Mesothelial cell of epicardium (in vitro differentiated cells): Measurements from ENCODE around the gene TCF3. TPM values are rescaled to one million over a fixed set of nuclear protein-coding genes. Genes with fewer than 3 reads are reported as not detected.

Source experiments
- DNase-seq, 2 experiments: peaks; one replicate each; pipeline ENCODE4 v3.0.0; 2021; ENCODE audit warnings: low spot score in 2 of 2; ENCODE audit not compliant: unreplicated experiment in 2 of 2
- H3K27ac Mint-ChIP-seq: 2 replicates; pipeline ENCODE4 v1.8.0; 2021; ENCODE audit warnings: mixed read lengths
- H3K27me3 Mint-ChIP-seq: 2 replicates; pipeline ENCODE4 v1.8.0; 2021; ENCODE audit warnings: low read depth, mixed read lengths
- H3K36me3 Mint-ChIP-seq: 2 replicates; pipeline ENCODE4 v1.8.0; 2021; ENCODE audit warnings: mixed read lengths
- H3K4me1 Mint-ChIP-seq: 2 replicates; pipeline ENCODE4 v1.8.0; 2021; ENCODE audit warnings: mixed read lengths
- H3K4me3 Mint-ChIP-seq: 2 replicates; pipeline ENCODE4 v1.8.0; 2021; ENCODE audit warnings: mild to moderate bottlenecking, moderate library complexity, mixed read lengths
- H3K9me3 Mint-ChIP-seq: 2 replicates; pipeline ENCODE4 v1.8.0; 2021; ENCODE audit warnings: mixed read lengths
- CTCF ChIP-seq: fragments of 200-600 bp; sonication (generic); IDR thresholded peaks from one replicate; pipeline ENCODE4 v1.5.0; 2021; ENCODE audit warnings: antibody characterized with exemption; ENCODE audit not compliant: unreplicated experiment
- total RNA-seq: library from RNA; stranded (reverse); gene quantifications from 3 replicates; pipeline ENCODE4 v1.2.1, GENCODE V29; 2021

Gene TCF3
- total RNA-seq, 1 donor from 2014 or later, result 227 TPM

GRCh38 chr19:1561236-1561842, 91.1 kb downstream of the TCF3 start:
- no peak for TF ChIP-seq CTCF
- H3K27ac Mint-ChIP-seq, result no peak overlapping the region
- no peak for DNase-seq
- peaks cover 17% of the 10 kb centered on the region for H3K36me3 Mint-ChIP-seq
- no peak overlapping the region for H3K4me3 Mint-ChIP-seq
- peaks cover 8% of the 10 kb centered on the region for H3K4me1 Mint-ChIP-seq
- no peaks in the 10 kb centered on the region for H3K27me3 Mint-ChIP-seq
- no peaks in the 10 kb centered on the region for H3K9me3 Mint-ChIP-seq

GRCh38 chr19:1560286-1560882, 92.0 kb downstream of the TCF3 start:
- peaks cover 17% of the 10 kb centered on the region for H3K36me3 Mint-ChIP-seq
- no peak overlapping the region for H3K27ac Mint-ChIP-seq
- peaks cover 4% of the 10 kb centered on the region for H3K4me1 Mint-ChIP-seq
- DNase-seq, result no peak
- H3K4me3 Mint-ChIP-seq, result no peak overlapping the region
- H3K27me3 Mint-ChIP-seq, result no peaks in the 10 kb centered on the region
- no peaks in the 10 kb centered on the region for H3K9me3 Mint-ChIP-seq
- TF ChIP-seq CTCF, result no peak

Other genes starting within 250 kb of the TCF3 start
- 130 to 134 TPM (median 131 TPM) in 3 replicates for gene DAZAP1, start 245.0 kb downstream of the TCF3 start, total RNA-seq
- gene RPS15, start 214.2 kb downstream of the TCF3 start, total RNA-seq, result 1,014 to 1,040 TPM (median 1,034 TPM) in 3 replicates
- 2.3 to 2.8 TPM (median 2.4 TPM) in 3 replicates for gene APC2, start 202.5 kb downstream of the TCF3 start, total RNA-seq
- gene C19orf25, start 173.4 kb downstream of the TCF3 start, total RNA-seq, result 29.4 to 34.2 TPM (median 30.0 TPM) in 3 replicates
- gene PCSK4, start 162.3 kb downstream of the TCF3 start, total RNA-seq, result 20.9 to 24.0 TPM (median 22.6 TPM) in 3 replicates
- 3.6 to 3.9 TPM (median 3.8 TPM) in 3 replicates for gene REEP6, start 161.4 kb downstream of the TCF3 start, total RNA-seq
- 4.0 to 4.6 TPM (median 4.3 TPM) in 3 replicates for gene ADAMTSL5, start 139.6 kb downstream of the TCF3 start, total RNA-seq
- gene PLK5, start 128.5 kb downstream of the TCF3 start, total RNA-seq, result 0.38 to 0.51 TPM (median 0.38 TPM) in 3 replicates
- gene MEX3D, start 84.3 kb downstream of the TCF3 start, total RNA-seq, result 91.7 to 96.3 TPM (median 93.1 TPM) in 3 replicates
- 103 to 111 TPM (median 105 TPM) in 3 replicates for gene MBD3, start 59.8 kb downstream of the TCF3 start, total RNA-seq
- gene UQCR11, start 47.2 kb downstream of the TCF3 start, total RNA-seq, result 143 to 154 TPM (median 153 TPM) in 3 replicates
- gene ONECUT3, start 100.9 kb upstream of the TCF3 start, total RNA-seq, result not detected in 3 replicates
- gene ATP8B3, start 159.7 kb upstream of the TCF3 start, total RNA-seq, result 2.2 to 2.4 TPM (median 2.3 TPM) in 3 replicates
- gene REXO1, start 195.9 kb upstream of the TCF3 start, total RNA-seq, result 41.6 to 46.6 TPM (median 44.3 TPM) in 3 replicates
- gene KLF16, start 211.0 kb upstream of the TCF3 start, total RNA-seq, result 22.0 to 24.1 TPM (median 23.5 TPM) in 3 replicates
- 59.4 to 67.2 TPM (median 62.0 TPM) in 3 replicates for gene ABHD17A, start 232.9 kb upstream of the TCF3 start, total RNA-seq